Neural cell (in vitro differentiated cells): ENCODE data around the gene KCNQ2.

Experiments used
- EP300 ChIP-seq: fragments of 450-650 bp; conservative IDR thresholded peaks from 2 replicates; pipeline ENCODE4 v1.6.1; 2014; ENCODE audit warnings: antibody characterized with exemption, mild to moderate bottlenecking, moderate library complexity; ENCODE audit not compliant: poor library complexity, severe bottlenecking
- MXI1 ChIP-seq: fragments of 450-650 bp; conservative IDR thresholded peaks from 2 replicates; pipeline ENCODE4 v1.6.1; 2014; ENCODE audit warnings: antibody characterized with exemption, mild to moderate bottlenecking; ENCODE audit not compliant: poor library complexity, severe bottlenecking
- POLR2AphosphoS5 ChIP-seq: IDR thresholded peaks from 2 replicates; pipeline ENCODE4 v1.6.1; 2012
- SMC3 ChIP-seq: fragments of 450-650 bp; conservative IDR thresholded peaks from 2 replicates; pipeline ENCODE4 v1.6.1; 2014; ENCODE audit warnings: antibody characterized with exemption, mild to moderate bottlenecking, moderate library complexity; ENCODE audit not compliant: poor library complexity
- TAF1 ChIP-seq: IDR thresholded peaks from 2 replicates; pipeline ENCODE4 v1.6.1; 2012; ENCODE audit warnings: low read depth
- TF ChIP-seq, protein P1 (sequence below): fragments of 450-650 bp; IDR thresholded peaks from 2 replicates; pipeline ENCODE4 v1.5.1; 2014; ENCODE audit warnings: antibody characterized with exemption, mild to moderate bottlenecking, moderate library complexity; ENCODE audit not compliant: poor library complexity, severe bottlenecking
- TF ChIP-seq, protein P2 (sequence below): IDR thresholded peaks from 2 replicates; pipeline ENCODE4 v1.6.1; 2012; ENCODE audit warnings: borderline replicate concordance

DNA sequence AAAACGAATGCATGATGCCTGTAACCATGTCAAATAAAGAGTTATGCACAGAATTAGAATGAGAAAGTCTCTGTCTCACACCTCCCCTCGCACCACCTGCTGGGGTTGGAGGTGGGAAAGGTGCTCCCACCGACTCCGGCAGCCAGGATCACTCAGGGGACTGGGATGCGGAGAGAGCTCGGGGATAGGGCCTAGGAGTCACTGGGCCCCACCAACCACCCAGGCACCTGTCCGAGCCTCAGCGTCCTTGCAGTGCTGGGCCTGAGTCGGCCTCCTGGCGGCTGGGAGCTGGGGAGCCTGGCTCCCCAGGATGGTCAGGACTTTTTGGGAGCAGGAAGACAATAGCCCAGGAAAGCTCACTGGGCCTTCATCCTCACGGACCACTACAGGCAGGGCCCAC is 88.9 kb downstream of the KCNQ2 start:
- no peak for TF ChIP-seq MXI1
- TF ChIP-seq, protein P1, sequence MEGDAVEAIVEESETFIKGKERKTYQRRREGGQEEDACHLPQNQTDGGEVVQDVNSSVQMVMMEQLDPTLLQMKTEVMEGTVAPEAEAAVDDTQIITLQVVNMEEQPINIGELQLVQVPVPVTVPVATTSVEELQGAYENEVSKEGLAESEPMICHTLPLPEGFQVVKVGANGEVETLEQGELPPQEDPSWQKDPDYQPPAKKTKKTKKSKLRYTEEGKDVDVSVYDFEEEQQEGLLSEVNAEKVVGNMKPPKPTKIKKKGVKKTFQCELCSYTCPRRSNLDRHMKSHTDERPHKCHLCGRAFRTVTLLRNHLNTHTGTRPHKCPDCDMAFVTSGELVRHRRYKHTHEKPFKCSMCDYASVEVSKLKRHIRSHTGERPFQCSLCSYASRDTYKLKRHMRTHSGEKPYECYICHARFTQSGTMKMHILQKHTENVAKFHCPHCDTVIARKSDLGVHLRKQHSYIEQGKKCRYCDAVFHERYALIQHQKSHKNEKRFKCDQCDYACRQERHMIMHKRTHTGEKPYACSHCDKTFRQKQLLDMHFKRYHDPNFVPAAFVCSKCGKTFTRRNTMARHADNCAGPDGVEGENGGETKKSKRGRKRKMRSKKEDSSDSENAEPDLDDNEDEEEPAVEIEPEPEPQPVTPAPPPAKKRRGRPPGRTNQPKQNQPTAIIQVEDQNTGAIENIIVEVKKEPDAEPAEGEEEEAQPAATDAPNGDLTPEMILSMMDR: no peak
- no peak for TF ChIP-seq POLR2AphosphoS5
- no peak for TF ChIP-seq SMC3
- TF ChIP-seq EP300: no peak
- TF ChIP-seq TAF1: no peak
- TF ChIP-seq, protein P2, sequence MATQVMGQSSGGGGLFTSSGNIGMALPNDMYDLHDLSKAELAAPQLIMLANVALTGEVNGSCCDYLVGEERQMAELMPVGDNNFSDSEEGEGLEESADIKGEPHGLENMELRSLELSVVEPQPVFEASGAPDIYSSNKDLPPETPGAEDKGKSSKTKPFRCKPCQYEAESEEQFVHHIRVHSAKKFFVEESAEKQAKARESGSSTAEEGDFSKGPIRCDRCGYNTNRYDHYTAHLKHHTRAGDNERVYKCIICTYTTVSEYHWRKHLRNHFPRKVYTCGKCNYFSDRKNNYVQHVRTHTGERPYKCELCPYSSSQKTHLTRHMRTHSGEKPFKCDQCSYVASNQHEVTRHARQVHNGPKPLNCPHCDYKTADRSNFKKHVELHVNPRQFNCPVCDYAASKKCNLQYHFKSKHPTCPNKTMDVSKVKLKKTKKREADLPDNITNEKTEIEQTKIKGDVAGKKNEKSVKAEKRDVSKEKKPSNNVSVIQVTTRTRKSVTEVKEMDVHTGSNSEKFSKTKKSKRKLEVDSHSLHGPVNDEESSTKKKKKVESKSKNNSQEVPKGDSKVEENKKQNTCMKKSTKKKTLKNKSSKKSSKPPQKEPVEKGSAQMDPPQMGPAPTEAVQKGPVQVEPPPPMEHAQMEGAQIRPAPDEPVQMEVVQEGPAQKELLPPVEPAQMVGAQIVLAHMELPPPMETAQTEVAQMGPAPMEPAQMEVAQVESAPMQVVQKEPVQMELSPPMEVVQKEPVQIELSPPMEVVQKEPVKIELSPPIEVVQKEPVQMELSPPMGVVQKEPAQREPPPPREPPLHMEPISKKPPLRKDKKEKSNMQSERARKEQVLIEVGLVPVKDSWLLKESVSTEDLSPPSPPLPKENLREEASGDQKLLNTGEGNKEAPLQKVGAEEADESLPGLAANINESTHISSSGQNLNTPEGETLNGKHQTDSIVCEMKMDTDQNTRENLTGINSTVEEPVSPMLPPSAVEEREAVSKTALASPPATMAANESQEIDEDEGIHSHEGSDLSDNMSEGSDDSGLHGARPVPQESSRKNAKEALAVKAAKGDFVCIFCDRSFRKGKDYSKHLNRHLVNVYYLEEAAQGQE: no peak
